Limb (tissue), 2 donors: ENCODE data around the gene CYB5B.

Experiments used
- DNase-seq, 2 donors: peaks; one replicate each; pipeline ENCODE4 v3.0.0-alpha.2; 2016; ENCODE audit errors: extremely low spot score in 2 of 2

CYB5B gene

GRCh38 chr16:69483611-69484010 lies 59.2 kb downstream of the CYB5B start:
- no peak for DNase-seq

GRCh38 chr16:69485361-69485760 lies 60.9 kb downstream of the CYB5B start:
- no peak for DNase-seq

GRCh38 chr16:69485816-69486215 lies 61.4 kb downstream of the CYB5B start:
- no peak for DNase-seq

- DNase-seq = no peak
Measured at GRCh38 chr16:69486272-69486671, 61.9 kb downstream of the CYB5B start.

- DNase-seq = no peak
Measured at GRCh38 chr16:69486724-69487123, 62.3 kb downstream of the CYB5B start.

GRCh38 chr16:69490707-69491324 lies 66.4 kb downstream of the CYB5B start:
- no peak for DNase-seq

- DNase-seq = no peak
Measured at GRCh38 chr16:69494991-69495392, 70.6 kb downstream of the CYB5B start.

GRCh38 chr16:69495821-69496220 lies 71.4 kb downstream of the CYB5B start:
- no peak for DNase-seq

GRCh38 chr16:69496376-69496775 lies 72.0 kb downstream of the CYB5B start:
- DNase-seq = no peak

- no peak for DNase-seq
Measured at GRCh38 chr16:69496896-69497295, 72.5 kb downstream of the CYB5B start.

GRCh38 chr16:69497876-69498596 lies 73.6 kb downstream of the CYB5B start:
- DNase-seq = no peak

- DNase-seq = no peak
Measured at GRCh38 chr16:69498926-69499325, 74.5 kb downstream of the CYB5B start.

GRCh38 chr16:69499541-69500230 lies 75.3 kb downstream of the CYB5B start:
- no peak for DNase-seq

- no peak for DNase-seq
Measured at GRCh38 chr16:69500496-69500895, 76.1 kb downstream of the CYB5B start.

- DNase-seq = no peak
Measured at GRCh38 chr16:69501956-69502745, 77.7 kb downstream of the CYB5B start.

- no peak for DNase-seq
Measured at GRCh38 chr16:69503244-69503643, 78.8 kb downstream of the CYB5B start.

- DNase-seq = no peak
Measured at GRCh38 chr16:69508033-69508755, 83.8 kb downstream of the CYB5B start.

GRCh38 chr16:69509125-69509524 lies 84.7 kb downstream of the CYB5B start:
- DNase-seq = no peak

GRCh38 chr16:69511651-69512050 lies 87.2 kb downstream of the CYB5B start:
- no peak for DNase-seq

GRCh38 chr16:69513180-69513966 lies 89.0 kb downstream of the CYB5B start:
- DNase-seq = no peak
